Uterus (tissue), 2 donors: ENCODE results near the gene CYP4Z1.

Experiments
- POLR2A ChIP-seq, 2 donors: fragments of 450-650 bp; IDR thresholded peaks; one replicate each; pipeline ENCODE4 v1.6.1; 2016; ENCODE audit warnings: antibody characterized with exemption in 2 of 2, mild to moderate bottlenecking in 1 of 2, moderate library complexity in 1 of 2
- TF ChIP-seq, protein P1 (sequence below), 4 experiments: fragments of 200-600 bp in 2 of 4; fragments of 450-650 bp in 2 of 4; sonication (generic) in 2 of 4; IDR thresholded peaks; one replicate each; pipeline ENCODE4 v1.5.1; 2016 to 2019; ENCODE audit warnings: antibody characterized with exemption in 4 of 4, mild to moderate bottlenecking in 2 of 4, moderate library complexity in 1 of 4

DNA sequence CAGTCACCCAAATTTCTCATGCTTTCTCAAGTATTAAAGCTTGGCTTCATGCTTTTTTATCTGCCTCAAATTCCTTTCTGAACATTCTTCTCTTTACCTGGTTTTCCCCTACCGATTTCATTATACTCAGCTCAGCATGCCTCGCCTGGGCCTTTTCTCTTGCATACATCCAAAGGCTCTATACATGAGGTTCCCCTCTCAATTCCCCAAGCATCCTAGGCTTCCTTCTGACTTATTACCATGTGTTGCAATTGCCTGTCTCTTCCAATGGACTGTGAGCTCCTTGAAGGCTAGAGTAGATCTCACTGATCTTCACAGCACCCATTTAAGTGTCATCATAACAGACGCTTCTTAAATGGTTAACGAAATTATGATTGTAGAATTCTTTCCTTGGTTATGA lies 46.1 kb downstream of the CYP4Z1 start:
- no peak for TF ChIP-seq POLR2A (IDR thresholded peaks at IDR 0.05)
- TF ChIP-seq, protein P1, sequence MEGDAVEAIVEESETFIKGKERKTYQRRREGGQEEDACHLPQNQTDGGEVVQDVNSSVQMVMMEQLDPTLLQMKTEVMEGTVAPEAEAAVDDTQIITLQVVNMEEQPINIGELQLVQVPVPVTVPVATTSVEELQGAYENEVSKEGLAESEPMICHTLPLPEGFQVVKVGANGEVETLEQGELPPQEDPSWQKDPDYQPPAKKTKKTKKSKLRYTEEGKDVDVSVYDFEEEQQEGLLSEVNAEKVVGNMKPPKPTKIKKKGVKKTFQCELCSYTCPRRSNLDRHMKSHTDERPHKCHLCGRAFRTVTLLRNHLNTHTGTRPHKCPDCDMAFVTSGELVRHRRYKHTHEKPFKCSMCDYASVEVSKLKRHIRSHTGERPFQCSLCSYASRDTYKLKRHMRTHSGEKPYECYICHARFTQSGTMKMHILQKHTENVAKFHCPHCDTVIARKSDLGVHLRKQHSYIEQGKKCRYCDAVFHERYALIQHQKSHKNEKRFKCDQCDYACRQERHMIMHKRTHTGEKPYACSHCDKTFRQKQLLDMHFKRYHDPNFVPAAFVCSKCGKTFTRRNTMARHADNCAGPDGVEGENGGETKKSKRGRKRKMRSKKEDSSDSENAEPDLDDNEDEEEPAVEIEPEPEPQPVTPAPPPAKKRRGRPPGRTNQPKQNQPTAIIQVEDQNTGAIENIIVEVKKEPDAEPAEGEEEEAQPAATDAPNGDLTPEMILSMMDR (IDR thresholded peaks at IDR 0.05) = no peak
